K562 (cell line): ENCODE measurements around the gene RNF213. TPM values are rescaled to one million over a fixed set of nuclear protein-coding genes. Genes with fewer than 3 reads are reported as not detected.

Experiments
- ATAC-seq: fragments of 200-7000 bp; cut with Tn5 transposase; 3 replicates; pipeline ENCODE4 v1.9.1; 2020; ENCODE audit warnings: moderate library complexity
- BruUV-seq: library from RNA; stranded (reverse); fragments of 400-500 nt; replicated peaks from 2 replicates; lab custom pipeline; 2021; lab: Mats Ljungman, UMichigan
- CTCF ChIA-PET: fragments of 300-600 bp; formaldehyde crosslinking; extraction: SDS; loops from one replicate; lab custom pipeline; 2021; ENCODE audit warnings: low intra/inter-chr PET ratio; lab: Yijun Ruan, JAX
- POLR2A ChIA-PET: fragments of 300-600, 350-650 bp; sonication (Branson Sonifier 250); formaldehyde crosslinking; extraction: SDS; loops from one replicate; lab custom pipeline; 2021; ENCODE audit warnings: antibody characterized with exemption, inconsistent platforms; lab: Yijun Ruan, JAX
- DNase-seq, 4 experiments: peaks; one replicate each; pipeline versions ENCODE4 v3.0.0 to v3.0.0-alpha.2; 2011 to 2018; ENCODE audit warnings: low spot score in 3 of 4, mixed read lengths in 3 of 4; ENCODE audit errors: extremely low read depth in 1 of 4
- FAIRE-seq: peaks from 2 replicates; lab custom pipeline; 2011; peaks lifted over from hg19 to GRCh38; lab: Jason Lieb, UNC
- H2AFZ ChIP-seq: 2 replicates; pipeline ENCODE4 v1.6.0; 2011; ENCODE audit warnings: low read depth, low read length, control low read depth, inconsistent platforms
- H3K27ac ChIP-seq: fragments of 200-600 bp; 3 replicates; pipeline ENCODE4 v1.8.0; 2011; ENCODE audit warnings: low read depth, mild to moderate bottlenecking, control low read depth, inconsistent platforms, low read length, moderate library complexity, mixed read lengths; ENCODE audit errors: extremely low read depth
- H3K27me3 ChIP-seq, 2 experiments: fragments of 300-600 bp in 1 of 2; 2 replicates in 1 of 2; 3 replicates in 1 of 2; pipeline versions ENCODE4 v1.6.0 to v1.8.0; 2011; ENCODE audit warnings: inconsistent platforms in 2 of 2, low read length in 2 of 2, mild to moderate bottlenecking in 1 of 2, mixed read lengths in 1 of 2, moderate library complexity in 1 of 2; ENCODE audit not compliant: control insufficient read depth in 2 of 2, insufficient read depth in 2 of 2
- H3K36me3 ChIP-seq: fragments of 300-600 bp; 3 replicates; pipeline ENCODE4 v1.8.0; 2011; ENCODE audit warnings: mild to moderate bottlenecking, low read length, inconsistent platforms; ENCODE audit not compliant: control insufficient read depth, insufficient read depth
- H3K4me1 ChIP-seq, 2 experiments: fragments of 200-600 bp in 1 of 2; replicated peaks in 1 of 2; 2 replicates in 1 of 2; 3 replicates in 1 of 2; pipeline versions ENCODE4 v1.5.1 to v1.8.0; 2011; ENCODE audit warnings: inconsistent platforms in 2 of 2, low read length in 2 of 2, mild to moderate bottlenecking in 1 of 2, mixed read lengths in 1 of 2, moderate library complexity in 1 of 2; ENCODE audit not compliant: control insufficient read depth in 2 of 2, insufficient read depth in 2 of 2
- H3K4me2 ChIP-seq: 2 replicates; pipeline ENCODE4 v1.6.1; 2011; ENCODE audit warnings: low read length, control low read depth, inconsistent platforms, mixed read lengths; ENCODE audit not compliant: insufficient read depth
- H3K4me3 ChIP-seq: fragments of 200-600 bp; sonication (generic), shearing (Covaris generic); 2 replicates; pipeline ENCODE4 v1.5.1; 2016; ENCODE audit warnings: control low read depth, inconsistent platforms
- H3K79me2 ChIP-seq: fragments of 200-600 bp; 3 replicates; pipeline ENCODE4 v1.8.0; 2011; ENCODE audit warnings: low read length, inconsistent platforms; ENCODE audit not compliant: control insufficient read depth, insufficient read depth
- H3K9ac ChIP-seq, 2 experiments: 2 replicates each; pipeline versions ENCODE4 v1.6.0 to v1.6.1; 2011; ENCODE audit warnings: low read depth in 2 of 2, low read length in 2 of 2, control low read depth in 1 of 2, inconsistent platforms in 1 of 2, mild to moderate bottlenecking in 1 of 2, mixed read lengths in 1 of 2; ENCODE audit not compliant: insufficient read depth in 1 of 2
- H3K9me1 ChIP-seq: one replicate; pipeline ENCODE4 v1.6.0; 2011; ENCODE audit warnings: inconsistent platforms, mild to moderate bottlenecking, low read length, moderate library complexity; ENCODE audit not compliant: control insufficient read depth, insufficient read depth
- H3K9me3 ChIP-seq: replicated peaks from 2 replicates; pipeline ENCODE4 v1.5.1; 2011; ENCODE audit warnings: low read depth, low read length, inconsistent platforms; ENCODE audit not compliant: control insufficient read depth, insufficient read depth
- H4K20me1 ChIP-seq: replicated peaks from 2 replicates; pipeline ENCODE4 v1.6.1; 2011; ENCODE audit warnings: low read length, inconsistent platforms, mixed read lengths; ENCODE audit not compliant: control insufficient read depth, insufficient read depth
- BRF2 ChIP-seq: IDR thresholded peaks from 3 replicates; pipeline ENCODE4 v1.6.1; 2011; ENCODE audit warnings: borderline replicate concordance, mild to moderate bottlenecking; ENCODE audit not compliant: insufficient read length, insufficient read depth
- DDX20 ChIP-seq: fragments of 450-650 bp; IDR thresholded peaks from 2 replicates; pipeline ENCODE4 v1.6.1; 2016; ENCODE audit warnings: missing genetic modification characterization, low read depth, mild to moderate bottlenecking, missing compliant biosample characterization, moderate library complexity
- FOXA3 ChIP-seq, 2 experiments: fragments of 450-650 bp in 1 of 2; sonication (generic) in 1 of 2; formaldehyde crosslinking; IDR thresholded peaks in 1 of 2; conservative IDR thresholded peaks in 1 of 2; 2 replicates each; pipeline versions ENCODE4 v1.4.0 to v1.8.0; 2020 to 2022; ENCODE audit warnings: mild to moderate bottlenecking in 2 of 2, missing genetic modification reagents in 1 of 2
- HMGN3 ChIP-seq: IDR thresholded peaks from 2 replicates; pipeline ENCODE4 v1.6.1; 2011; ENCODE audit warnings: borderline replicate concordance, low read depth, mild to moderate bottlenecking, mixed read lengths, low read length; ENCODE audit not compliant: insufficient read length; ENCODE audit errors: extremely low read depth
- ZSCAN32 ChIP-seq: fragments of 450-650 bp; formaldehyde crosslinking; IDR thresholded peaks from 2 replicates; pipeline ENCODE4 v1.4.0; 2020; ENCODE audit warnings: mild to moderate bottlenecking, moderate library complexity
- WGBS: fragments of 100-300 bp; shearing (Covaris generic); methylation state at CpG from one replicate; pipeline ENCODE4 v1.1.6; 2016; ENCODE audit warnings: low coverage, mixed read lengths; ENCODE audit not compliant: insufficient coverage; ENCODE audit errors: missing lambda C conversion rate; 5-methylcytosine and 5-hydroxymethylcytosine counted together
- in situ Hi-C: fragments of 300-500 bp; cut with MboI; formaldehyde crosslinking; loops from 4 replicates; pipeline ENCODE4 v1.15.0; 2018; ENCODE audit warnings: inconsistent platforms, mixed read lengths
- intact Hi-C: fragments of 100-400 bp; cut with micrococcal nuclease; formaldehyde crosslinking; loops from 2 replicates; pipeline ENCODE4 v1.14.2; 2022
- polyA plus RNA-seq, 8 experiments: library from polyadenylated mRNA; depleted of rRNA in 4 of 8; stranded (reverse) in 5 of 8; unstranded in 3 of 8; fragments of >200 nt; fragmentation: Nextera tagmentation in 2 of 8; fragmentation: Illumina TruSeq in 1 of 8; extraction: Ambion mirVana in 2 of 8; extraction: Trizol in 1 of 8; gene quantifications; 2 replicates each; pipeline versions ENCODE4 v1.2.1 to v1.2.3, GENCODE V29; 2011 to 2014; ENCODE audit warnings: inconsistent platforms in 1 of 8, missing spikeins in 1 of 8
- total RNA-seq, 7 experiments: library from RNA; depleted of rRNA in 6 of 7; stranded (reverse); fragments of >200 nt in 6 of 7; fragmentation: Illumina TruSeq in 2 of 7; extraction: Trizol in 2 of 7; gene quantifications; 2 replicates each; pipeline versions ENCODE4 v1.2.1 to v1.2.3, GENCODE V29; 2011 to 2021; ENCODE audit warnings: low replicate concordance in 1 of 7
- TF ChIP-seq, protein P1 (sequence below), 3 experiments: IDR thresholded peaks in 2 of 3; conservative IDR thresholded peaks in 1 of 3; 2 replicates each; pipeline ENCODE4 v1.5.1; 2011 to 2012; ENCODE audit warnings: low read length in 3 of 3, mild to moderate bottlenecking in 3 of 3, control low read depth in 2 of 3, improper control_type of control experiment in 1 of 3, inconsistent platforms in 1 of 3, low read depth in 1 of 3, mixed read lengths in 1 of 3, moderate library complexity in 1 of 3; ENCODE audit not compliant: insufficient read depth in 2 of 3
- TF ChIP-seq, protein P2 (sequence below): fragments of 450-650 bp; IDR thresholded peaks from 2 replicates; pipeline ENCODE4 v1.6.1; 2016; ENCODE audit warnings: low read depth

RNF213 gene
- total and polyA plus RNA-seq, 9 of the 15 experiments (the other 6 are each of a cell fraction or from before 2014, with no cell fraction given), result 5.3 to 33.6 (median 17.9) TPM

- CTCF ChIA-PET, result no interaction called here
- no peak for FAIRE-seq
- TF ChIP-seq ZSCAN32 (CRISPR knock-in tag) (no peak), HMGN3 (no peak), DDX20 (tag) (no peak), FOXA3 (CRISPR knock-in tag; conservative IDR thresholded peaks at IDR 0.05 in 1 of 2, IDR thresholded peaks at IDR 0.05 in 1 of 2) (no peak), BRF2 (no peak)
- TF ChIP-seq, protein P1, sequence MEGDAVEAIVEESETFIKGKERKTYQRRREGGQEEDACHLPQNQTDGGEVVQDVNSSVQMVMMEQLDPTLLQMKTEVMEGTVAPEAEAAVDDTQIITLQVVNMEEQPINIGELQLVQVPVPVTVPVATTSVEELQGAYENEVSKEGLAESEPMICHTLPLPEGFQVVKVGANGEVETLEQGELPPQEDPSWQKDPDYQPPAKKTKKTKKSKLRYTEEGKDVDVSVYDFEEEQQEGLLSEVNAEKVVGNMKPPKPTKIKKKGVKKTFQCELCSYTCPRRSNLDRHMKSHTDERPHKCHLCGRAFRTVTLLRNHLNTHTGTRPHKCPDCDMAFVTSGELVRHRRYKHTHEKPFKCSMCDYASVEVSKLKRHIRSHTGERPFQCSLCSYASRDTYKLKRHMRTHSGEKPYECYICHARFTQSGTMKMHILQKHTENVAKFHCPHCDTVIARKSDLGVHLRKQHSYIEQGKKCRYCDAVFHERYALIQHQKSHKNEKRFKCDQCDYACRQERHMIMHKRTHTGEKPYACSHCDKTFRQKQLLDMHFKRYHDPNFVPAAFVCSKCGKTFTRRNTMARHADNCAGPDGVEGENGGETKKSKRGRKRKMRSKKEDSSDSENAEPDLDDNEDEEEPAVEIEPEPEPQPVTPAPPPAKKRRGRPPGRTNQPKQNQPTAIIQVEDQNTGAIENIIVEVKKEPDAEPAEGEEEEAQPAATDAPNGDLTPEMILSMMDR (IDR thresholded peaks at IDR 0.05 in 2 of 3, conservative IDR thresholded peaks at IDR 0.05 in 1 of 3; ENCODE audit: insufficient read depth in 2 of 3, low read depth in 1 of 3, low read length in 3 of 3), result 0 out of 6 replicates have a peak, but pooled peaks of 1 of the 3 experiments have one; percentile 11
- TF ChIP-seq, protein P2, sequence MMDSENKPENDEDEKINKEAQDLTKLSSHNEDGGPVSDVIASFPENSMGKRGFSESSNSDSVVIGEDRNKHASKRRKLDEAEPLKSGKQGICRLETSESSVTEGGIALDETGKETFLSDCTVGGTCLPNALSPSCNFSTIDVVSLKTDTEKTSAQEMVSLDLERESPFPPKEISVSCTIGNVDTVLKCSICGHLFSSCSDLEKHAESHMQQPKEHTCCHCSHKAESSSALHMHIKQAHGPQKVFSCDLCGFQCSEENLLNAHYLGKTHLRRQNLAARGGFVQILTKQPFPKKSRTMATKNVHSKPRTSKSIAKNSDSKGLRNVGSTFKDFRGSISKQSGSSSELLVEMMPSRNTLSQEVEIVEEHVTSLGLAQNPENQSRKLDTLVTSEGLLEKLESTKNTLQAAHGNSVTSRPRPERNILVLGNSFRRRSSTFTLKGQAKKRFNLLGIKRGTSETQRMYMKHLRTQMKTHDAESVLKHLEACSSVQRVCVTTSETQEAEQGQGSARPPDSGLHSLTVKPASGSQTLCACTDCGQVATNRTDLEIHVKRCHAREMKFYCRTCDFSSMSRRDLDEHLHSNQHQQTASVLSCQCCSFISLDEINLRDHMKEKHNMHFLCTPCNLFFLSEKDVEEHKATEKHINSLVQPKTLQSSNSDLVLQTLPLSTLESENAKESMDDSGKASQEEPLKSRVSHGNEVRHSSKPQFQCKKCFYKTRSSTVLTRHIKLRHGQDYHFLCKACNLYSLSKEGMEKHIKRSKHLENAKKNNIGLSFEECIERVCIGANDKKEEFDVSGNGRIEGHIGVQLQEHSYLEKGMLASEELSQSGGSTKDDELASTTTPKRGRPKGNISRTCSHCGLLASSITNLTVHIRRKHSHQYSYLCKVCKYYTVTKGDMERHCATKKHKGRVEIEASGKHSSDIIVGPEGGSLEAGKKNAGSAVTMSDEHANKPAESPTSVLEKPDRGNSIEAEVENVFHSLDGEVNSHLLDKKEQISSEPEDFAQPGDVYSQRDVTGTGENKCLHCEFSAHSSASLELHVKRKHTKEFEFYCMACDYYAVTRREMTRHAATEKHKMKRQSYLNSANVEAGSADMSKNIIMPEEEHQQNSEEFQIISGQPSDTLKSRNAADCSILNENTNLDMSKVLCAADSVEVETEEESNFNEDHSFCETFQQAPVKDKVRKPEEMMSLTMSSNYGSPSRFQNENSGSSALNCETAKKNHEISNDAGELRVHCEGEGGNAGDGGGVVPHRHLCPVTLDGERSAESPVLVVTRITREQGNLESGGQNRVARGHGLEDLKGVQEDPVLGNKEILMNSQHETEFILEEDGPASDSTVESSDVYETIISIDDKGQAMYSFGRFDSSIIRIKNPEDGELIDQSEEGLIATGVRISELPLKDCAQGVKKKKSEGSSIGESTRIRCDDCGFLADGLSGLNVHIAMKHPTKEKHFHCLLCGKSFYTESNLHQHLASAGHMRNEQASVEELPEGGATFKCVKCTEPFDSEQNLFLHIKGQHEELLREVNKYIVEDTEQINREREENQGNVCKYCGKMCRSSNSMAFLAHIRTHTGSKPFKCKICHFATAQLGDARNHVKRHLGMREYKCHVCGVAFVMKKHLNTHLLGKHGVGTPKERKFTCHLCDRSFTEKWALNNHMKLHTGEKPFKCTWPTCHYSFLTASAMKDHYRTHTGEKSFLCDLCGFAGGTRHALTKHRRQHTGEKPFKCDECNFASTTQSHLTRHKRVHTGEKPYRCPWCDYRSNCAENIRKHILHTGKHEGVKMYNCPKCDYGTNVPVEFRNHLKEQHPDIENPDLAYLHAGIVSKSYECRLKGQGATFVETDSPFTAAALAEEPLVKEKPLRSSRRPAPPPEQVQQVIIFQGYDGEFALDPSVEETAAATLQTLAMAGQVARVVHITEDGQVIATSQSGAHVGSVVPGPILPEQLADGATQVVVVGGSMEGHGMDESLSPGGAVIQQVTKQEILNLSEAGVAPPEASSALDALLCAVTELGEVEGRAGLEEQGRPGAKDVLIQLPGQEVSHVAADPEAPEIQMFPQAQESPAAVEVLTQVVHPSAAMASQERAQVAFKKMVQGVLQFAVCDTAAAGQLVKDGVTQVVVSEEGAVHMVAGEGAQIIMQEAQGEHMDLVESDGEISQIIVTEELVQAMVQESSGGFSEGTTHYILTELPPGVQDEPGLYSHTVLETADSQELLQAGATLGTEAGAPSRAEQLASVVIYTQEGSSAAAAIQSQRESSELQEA, result no peak
These were observed 127.5 kb downstream of the RNF213 start for GRCh38 chr17:80388175-80388574.

More at GRCh38 chr17:80388175-80388574, 127.5 kb downstream of the RNF213 start:
- Histone ChIP-seq H3K27me3 (no peaks in the 10 kb centered on the region), H3K27ac (no peak overlapping the region), H2AFZ (no peak overlapping the region), H3K79me2 (no peaks in the 10 kb centered on the region), H3K36me3 (peaks cover 69% of the 10 kb centered on the region; the same call in 2 of the 3 replicates), H3K9me3 (no peaks in the 10 kb centered on the region), H3K4me2 (no peak overlapping the region), H3K4me1 (no peaks in the 10 kb centered on the region), H3K9ac (no peak overlapping the region), H4K20me1 (no peaks in the 10 kb centered on the region), H3K4me3 (no peak overlapping the region), H3K9me1 (peaks cover 2% of the 10 kb centered on the region)
- BruUV-seq, result no TSS peak
- WGBS, result 87% methylated on average over 14 of the region's 15 CpGs
- intact Hi-C loops, result no loop called here
- in situ Hi-C loops, result no loop called here
- ATAC-seq (no peak), DNase-seq (no peak)
- POLR2A ChIA-PET, result no interaction called here
